ENCODE data around the gene ARHGAP31. TPM values are rescaled to one million over a fixed set of nuclear protein-coding genes. Genes with fewer than 3 reads are reported as not detected.

The ARHGAP31 gene
- total and polyA plus RNA-seq, 2 donors from 2014 or later = 3.2 to 28.7 TPM

DNA sequence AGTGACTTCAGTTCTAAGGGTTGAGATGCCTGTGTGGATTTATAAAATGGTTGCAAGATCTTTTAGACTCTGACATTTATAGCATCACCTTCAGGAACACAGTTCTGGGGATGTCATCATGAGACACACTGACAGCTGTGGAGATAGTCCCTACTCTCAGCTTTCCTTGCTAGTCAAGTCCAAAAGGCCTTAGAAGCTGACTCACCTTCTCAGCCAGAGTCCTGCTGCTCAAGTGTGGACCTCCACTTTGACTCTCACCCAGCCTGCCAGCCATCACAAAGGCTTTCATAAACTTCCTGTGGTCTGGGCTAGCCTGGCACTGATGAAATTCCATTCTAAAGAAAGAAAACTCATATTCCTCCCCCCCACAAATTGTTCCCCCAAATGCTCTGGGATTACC lies 124.5 kb downstream of the ARHGAP31 start:
- Histone ChIP-seq H3K27me3 (ENCODE audit: control insufficient read depth, insufficient read depth, low read length) (no peaks in the 10 kb centered on the region), H3K36me3 (ENCODE audit: control insufficient read depth in 2 of 3, insufficient read depth in 3 of 3, low read length in 3 of 3) (peaks cover 0 to 4% (median 3%) of the 10 kb centered on the region in 3 donors), H3K9ac (ENCODE audit: low read length in 3 of 3) (no peak overlapping the region), H3K4me1 (ENCODE audit: control insufficient read depth in 2 of 3, insufficient read depth in 2 of 3, low read depth in 1 of 3, low read length in 3 of 3) (no peaks in the 10 kb centered on the region), H3K4me3 (ENCODE audit: low read length in 3 of 3) (no peak overlapping the region), H3K27ac (ENCODE audit: low read depth in 2 of 2, low read length in 2 of 2) (no peak overlapping the region), H3K9me3 (ENCODE audit: control insufficient read depth in 2 of 3, insufficient read depth in 1 of 3, low read length in 3 of 3) (no peaks in the 10 kb centered on the region)
- TF ChIP-seq CTCF (IDR thresholded peaks at IDR 0.05; ENCODE audit: borderline replicate concordance, extremely low read depth, insufficient read depth) = no peak
- FAIRE-seq (no peak), DNase-seq (no peak)
- intact Hi-C loops (cut with DNase I) = no loop called here

GRCh38 chr3:119420196-119420595 lies 126.0 kb downstream of the ARHGAP31 start:
- no peak for TF ChIP-seq CTCF (IDR thresholded peaks at IDR 0.05; ENCODE audit: borderline replicate concordance, extremely low read depth, insufficient read depth)
- H3K9me3 ChIP-seq (ENCODE audit: control insufficient read depth in 2 of 3, insufficient read depth in 1 of 3, low read length in 3 of 3) = no peaks in the 10 kb centered on the region
- no peak overlapping the region for H3K4me3 ChIP-seq (ENCODE audit: low read length in 3 of 3)
- no peaks in the 10 kb centered on the region for H3K36me3 ChIP-seq (ENCODE audit: control insufficient read depth in 2 of 3, insufficient read depth in 3 of 3, low read length in 3 of 3)
- no peaks in the 10 kb centered on the region for H3K4me1 ChIP-seq (ENCODE audit: control insufficient read depth in 2 of 3, insufficient read depth in 2 of 3, low read depth in 1 of 3, low read length in 3 of 3)
- H3K27ac ChIP-seq (ENCODE audit: low read depth in 2 of 2, low read length in 2 of 2) = no peak overlapping the region
- no peak overlapping the region for H3K9ac ChIP-seq (ENCODE audit: low read length in 3 of 3)
- no peaks in the 10 kb centered on the region for H3K27me3 ChIP-seq (ENCODE audit: control insufficient read depth, insufficient read depth, low read length)
- intact Hi-C loops (cut with DNase I) = no loop called here
- FAIRE-seq (no peak), DNase-seq (peak in 1 of 5 donors; percentile 10)

- no peaks in the 10 kb centered on the region for H3K27me3 ChIP-seq (ENCODE audit: control insufficient read depth, insufficient read depth, low read length)
- intact Hi-C loops (cut with DNase I) = no loop called here
- no peak for FAIRE-seq
- peaks cover 5 to 24% (median 7%) of the 10 kb centered on the region in 3 donors for H3K9me3 ChIP-seq (ENCODE audit: control insufficient read depth in 2 of 3, insufficient read depth in 1 of 3, low read length in 3 of 3)
- H3K4me3 ChIP-seq (ENCODE audit: low read length in 3 of 3) = no peak overlapping the region
- H3K36me3 ChIP-seq (ENCODE audit: control insufficient read depth in 2 of 3, insufficient read depth in 3 of 3, low read length in 3 of 3) = peaks cover 15 to 16% (median 15%) of the 10 kb centered on the region in 3 donors
- no peaks in the 10 kb centered on the region for H3K4me1 ChIP-seq (ENCODE audit: control insufficient read depth in 2 of 3, insufficient read depth in 2 of 3, low read depth in 1 of 3, low read length in 3 of 3)
- DNase-seq = peak in 2 of 5 donors; percentile 7 to 27
- H3K9ac ChIP-seq (ENCODE audit: low read length in 3 of 3) = no peak overlapping the region
- no peak overlapping the region for H3K27ac ChIP-seq (ENCODE audit: low read depth in 2 of 2, low read length in 2 of 2)
- no peak for TF ChIP-seq CTCF (IDR thresholded peaks at IDR 0.05; ENCODE audit: borderline replicate concordance, extremely low read depth, insufficient read depth)
Observed at GRCh38 chr3:119427669-119428068, 133.5 kb downstream of the ARHGAP31 start.

- Histone ChIP-seq H3K4me1 (ENCODE audit: control insufficient read depth in 2 of 3, insufficient read depth in 2 of 3, low read depth in 1 of 3, low read length in 3 of 3) (no peaks in the 10 kb centered on the region), H3K9ac (ENCODE audit: low read length in 3 of 3) (no peak overlapping the region), H3K4me3 (ENCODE audit: low read length in 3 of 3) (no peak overlapping the region), H3K27ac (ENCODE audit: low read depth in 2 of 2, low read length in 2 of 2) (no peak overlapping the region), H3K36me3 (ENCODE audit: control insufficient read depth in 2 of 3, insufficient read depth in 3 of 3, low read length in 3 of 3) (peaks cover 16 to 21% (median 17%) of the 10 kb centered on the region in 3 donors), H3K27me3 (ENCODE audit: control insufficient read depth, insufficient read depth, low read length) (no peaks in the 10 kb centered on the region), H3K9me3 (ENCODE audit: control insufficient read depth in 2 of 3, insufficient read depth in 1 of 3, low read length in 3 of 3) (peaks cover 5 to 24% (median 7%) of the 10 kb centered on the region in 3 donors)
- intact Hi-C loops (cut with DNase I) = no loop called here
- TF ChIP-seq CTCF (IDR thresholded peaks at IDR 0.05; ENCODE audit: borderline replicate concordance, extremely low read depth, insufficient read depth) = no peak
- DNase-seq (no peak), FAIRE-seq (no peak)
Observed at GRCh38 chr3:119428538-119428937, 134.4 kb downstream of the ARHGAP31 start.

Data from kidney (tissue), 14 donors.